WERI-Rb-1 (cell line): ENCODE measurements around the gene FAT1.

Source experiments
- DNase-seq: peaks from one replicate; pipeline ENCODE4 v3.0.0-alpha.2; 2020
- H3K27ac ChIP-seq: fragments of 250-450 bp; sonication (Bioruptor Pico); 2 replicates; pipeline ENCODE4 v1.5.1; 2020; ENCODE audit warnings: mild to moderate bottlenecking, moderate library complexity
- H3K27me3 ChIP-seq: fragments of 250-450 bp; sonication (Bioruptor Pico); 2 replicates; pipeline ENCODE4 v1.5.1; 2021; ENCODE audit warnings: mild to moderate bottlenecking, low read depth, moderate library complexity; ENCODE audit not compliant: insufficient read depth, severe bottlenecking
- H3K36me3 ChIP-seq: fragments of 250-450 bp; sonication (Bioruptor Pico); 2 replicates; pipeline ENCODE4 v1.5.1; 2020; ENCODE audit warnings: mild to moderate bottlenecking, moderate library complexity
- H3K4me3 ChIP-seq: 2 replicates; pipeline ENCODE4 v1.5.1; 2011; ENCODE audit warnings: low read depth, mild to moderate bottlenecking, control low read depth, low read length
- H3K9me3 ChIP-seq: fragments of 250-450 bp; sonication (Bioruptor Pico); 2 replicates; pipeline ENCODE4 v1.5.1; 2021; ENCODE audit warnings: mild to moderate bottlenecking, moderate library complexity; ENCODE audit not compliant: severe bottlenecking
- TF ChIP-seq, protein P1 (sequence below): IDR thresholded peaks from 2 replicates; pipeline ENCODE4 v1.5.1; 2011; ENCODE audit warnings: low read depth, mild to moderate bottlenecking, control low read depth, inconsistent platforms, low read length

Gene FAT1

DNA sequence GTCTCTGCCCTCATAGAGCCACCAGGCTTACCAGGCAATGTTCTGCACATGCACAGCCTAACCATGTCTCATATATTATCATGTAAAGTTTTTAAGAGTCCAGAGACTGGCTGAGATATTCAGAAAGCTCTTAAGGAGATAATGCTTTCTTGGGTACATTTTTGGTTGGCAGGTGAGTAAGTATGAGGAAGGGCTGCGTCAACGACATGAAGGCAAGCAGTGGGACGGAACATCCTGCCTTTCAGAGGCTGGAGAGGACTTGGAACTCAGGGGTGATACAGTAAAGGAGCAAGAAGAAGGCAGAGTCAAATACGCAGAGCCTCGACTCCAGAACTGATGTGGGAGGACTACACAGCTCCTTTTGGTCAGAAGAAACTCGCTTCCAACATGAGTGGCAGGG, 93.5 kb downstream of the FAT1 start:
- H3K4me3 ChIP-seq: no peak overlapping the region
- no peak overlapping the region for H3K27ac ChIP-seq
- H3K27me3 ChIP-seq: peaks cover 56% of the 10 kb centered on the region
- no peaks in the 10 kb centered on the region for H3K36me3 ChIP-seq
- H3K9me3 ChIP-seq: peaks cover 2% of the 10 kb centered on the region
- TF ChIP-seq, protein P1, sequence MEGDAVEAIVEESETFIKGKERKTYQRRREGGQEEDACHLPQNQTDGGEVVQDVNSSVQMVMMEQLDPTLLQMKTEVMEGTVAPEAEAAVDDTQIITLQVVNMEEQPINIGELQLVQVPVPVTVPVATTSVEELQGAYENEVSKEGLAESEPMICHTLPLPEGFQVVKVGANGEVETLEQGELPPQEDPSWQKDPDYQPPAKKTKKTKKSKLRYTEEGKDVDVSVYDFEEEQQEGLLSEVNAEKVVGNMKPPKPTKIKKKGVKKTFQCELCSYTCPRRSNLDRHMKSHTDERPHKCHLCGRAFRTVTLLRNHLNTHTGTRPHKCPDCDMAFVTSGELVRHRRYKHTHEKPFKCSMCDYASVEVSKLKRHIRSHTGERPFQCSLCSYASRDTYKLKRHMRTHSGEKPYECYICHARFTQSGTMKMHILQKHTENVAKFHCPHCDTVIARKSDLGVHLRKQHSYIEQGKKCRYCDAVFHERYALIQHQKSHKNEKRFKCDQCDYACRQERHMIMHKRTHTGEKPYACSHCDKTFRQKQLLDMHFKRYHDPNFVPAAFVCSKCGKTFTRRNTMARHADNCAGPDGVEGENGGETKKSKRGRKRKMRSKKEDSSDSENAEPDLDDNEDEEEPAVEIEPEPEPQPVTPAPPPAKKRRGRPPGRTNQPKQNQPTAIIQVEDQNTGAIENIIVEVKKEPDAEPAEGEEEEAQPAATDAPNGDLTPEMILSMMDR: no peak
- no peak for DNase-seq

- Histone ChIP-seq H3K36me3 (no peaks in the 10 kb centered on the region), H3K27me3 (peaks cover 47% of the 10 kb centered on the region), H3K4me3 (no peak overlapping the region), H3K9me3 (peaks cover 2% of the 10 kb centered on the region), H3K27ac (no peak overlapping the region)
- TF ChIP-seq, protein P1: no peak
- no peak for DNase-seq
These were observed 95.5 kb downstream of the FAT1 start for GRCh38 chr4:186628058-186628711.

GRCh38 chr4:186627226-186627865, 96.3 kb downstream of the FAT1 start:
- no peak for DNase-seq

DNA sequence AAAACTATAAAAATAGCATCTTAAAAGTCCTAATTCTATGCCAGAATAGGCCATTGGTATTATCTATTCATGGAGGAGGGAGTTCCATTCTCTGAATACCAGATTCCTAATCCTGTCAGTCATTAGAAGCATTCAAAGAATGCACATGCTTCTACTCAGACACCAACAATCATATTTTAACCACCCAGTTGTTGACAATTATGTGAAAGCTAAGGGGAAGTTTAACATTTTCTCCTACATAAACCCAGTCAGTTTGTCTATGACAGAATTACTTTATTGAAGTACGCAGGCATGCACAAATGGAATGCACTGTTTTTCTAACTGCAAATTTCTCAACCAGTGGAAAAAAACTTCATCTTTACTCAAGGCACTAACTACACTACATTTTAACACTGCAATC, 98.7 kb downstream of the FAT1 start:
- no peak overlapping the region for H3K27ac ChIP-seq
- DNase-seq: no peak
- H3K9me3 ChIP-seq: no peaks in the 10 kb centered on the region
- H3K36me3 ChIP-seq: no peaks in the 10 kb centered on the region
- H3K4me3 ChIP-seq: no peak overlapping the region
- TF ChIP-seq, protein P1: no peak
- peaks cover 55% of the 10 kb centered on the region for H3K27me3 ChIP-seq

More at GRCh38 chr4:186627226-186627865, 96.3 kb downstream of the FAT1 start:
- Histone ChIP-seq H3K4me3 (no peak overlapping the region), H3K36me3 (no peaks in the 10 kb centered on the region), H3K27ac (no peak overlapping the region), H3K27me3 (peaks cover 47% of the 10 kb centered on the region), H3K9me3 (peaks cover 2% of the 10 kb centered on the region)
- TF ChIP-seq, protein P1: no peak

DNA sequence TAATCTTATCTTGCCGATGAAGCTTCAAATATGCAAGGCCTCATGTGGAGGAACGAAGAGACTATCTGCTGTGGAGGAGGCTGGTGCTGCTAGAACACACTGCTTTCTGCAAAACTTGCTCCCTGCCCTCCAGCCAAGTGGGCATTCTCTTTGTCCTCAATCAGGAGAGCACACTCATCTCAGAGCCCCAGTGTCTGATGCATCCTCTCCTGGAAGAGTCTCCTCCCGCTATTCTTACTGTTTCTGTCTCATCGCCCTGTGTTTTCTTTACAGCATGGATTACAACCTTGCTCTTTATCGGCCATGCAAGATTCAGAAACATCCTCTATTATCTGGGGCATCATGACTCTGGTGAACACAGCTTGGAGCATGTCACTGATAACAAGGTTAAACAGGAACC, 100.1 kb downstream of the FAT1 start:
- Histone ChIP-seq H3K27ac (no peak overlapping the region), H3K4me3 (no peak overlapping the region), H3K27me3 (peaks cover 57% of the 10 kb centered on the region), H3K9me3 (no peaks in the 10 kb centered on the region), H3K36me3 (no peaks in the 10 kb centered on the region)
- DNase-seq: no peak
- TF ChIP-seq, protein P1: no peak
